RWPE1 (cell line): ENCODE measurements around the gene CD6.

ENCODE experiments used
- CTCF ChIA-PET: fragments of 350-600 bp; sonication (Branson Sonifier 250); formaldehyde crosslinking; extraction: SDS; loops from one replicate; lab custom pipeline; 2021; lab: Yijun Ruan, JAX
- POLR2A ChIA-PET: fragments of 400-600 bp; formaldehyde crosslinking; extraction: SDS; loops from one replicate; lab custom pipeline; 2020; ENCODE audit warnings: antibody characterized with exemption; ENCODE audit not compliant: low non-redundant PET; lab: Yijun Ruan, JAX
- DNase-seq: peaks from one replicate; pipeline ENCODE4 v3.0.0; 2012; ENCODE audit warnings: low spot score
- H3K27ac ChIP-seq: fragments of 450-650 bp; 2 replicates; pipeline ENCODE4 v1.5.1; 2017
- TF ChIP-seq, protein P1 (sequence below): fragments of 450-650 bp; conservative IDR thresholded peaks from 2 replicates; pipeline ENCODE4 v1.5.1; 2017; ENCODE audit warnings: low read depth, mild to moderate bottlenecking

The CD6 gene

DNA sequence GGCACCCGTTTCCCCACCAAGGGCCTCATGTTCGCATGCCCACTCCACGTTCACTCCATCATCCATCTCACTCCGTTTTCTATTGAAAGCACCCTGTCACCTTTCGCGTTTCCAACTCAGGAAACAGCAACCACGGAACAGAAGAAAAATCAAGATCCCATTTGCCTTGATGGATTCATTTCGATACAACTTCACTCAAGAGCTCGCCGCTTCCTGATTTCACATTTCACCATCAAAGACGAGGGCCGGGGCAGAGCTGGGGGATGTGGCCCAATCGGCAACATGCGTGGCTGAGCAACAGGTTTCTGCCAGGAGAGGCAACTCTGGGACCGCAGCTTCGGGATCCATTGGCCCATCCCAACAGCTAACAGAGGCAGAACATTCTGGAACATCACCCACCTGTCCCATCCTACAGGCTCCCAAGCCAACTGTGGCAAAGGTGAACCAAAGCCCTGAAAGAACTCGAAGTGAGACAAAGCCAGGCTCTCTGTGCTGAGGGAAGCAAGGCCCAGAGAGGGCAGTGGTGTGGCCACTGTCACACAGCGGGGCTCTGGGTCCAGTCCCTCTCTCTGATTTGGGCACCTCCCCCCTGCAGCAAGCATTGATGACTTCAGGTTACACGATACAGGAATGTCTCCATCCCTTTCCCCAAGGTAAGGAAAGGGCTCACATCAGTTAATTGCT is 94.6 kb downstream of the CD6 start:
- CTCF ChIA-PET = interaction anchor here (0.6 kb wide), 1 partner anchor 89 kb away, joined by 5 read pairs; no protein-coding TSS in a partner anchor
- DNase-seq = no peak
- H3K27ac ChIP-seq = no peak overlapping the region
- TF ChIP-seq, protein P1, sequence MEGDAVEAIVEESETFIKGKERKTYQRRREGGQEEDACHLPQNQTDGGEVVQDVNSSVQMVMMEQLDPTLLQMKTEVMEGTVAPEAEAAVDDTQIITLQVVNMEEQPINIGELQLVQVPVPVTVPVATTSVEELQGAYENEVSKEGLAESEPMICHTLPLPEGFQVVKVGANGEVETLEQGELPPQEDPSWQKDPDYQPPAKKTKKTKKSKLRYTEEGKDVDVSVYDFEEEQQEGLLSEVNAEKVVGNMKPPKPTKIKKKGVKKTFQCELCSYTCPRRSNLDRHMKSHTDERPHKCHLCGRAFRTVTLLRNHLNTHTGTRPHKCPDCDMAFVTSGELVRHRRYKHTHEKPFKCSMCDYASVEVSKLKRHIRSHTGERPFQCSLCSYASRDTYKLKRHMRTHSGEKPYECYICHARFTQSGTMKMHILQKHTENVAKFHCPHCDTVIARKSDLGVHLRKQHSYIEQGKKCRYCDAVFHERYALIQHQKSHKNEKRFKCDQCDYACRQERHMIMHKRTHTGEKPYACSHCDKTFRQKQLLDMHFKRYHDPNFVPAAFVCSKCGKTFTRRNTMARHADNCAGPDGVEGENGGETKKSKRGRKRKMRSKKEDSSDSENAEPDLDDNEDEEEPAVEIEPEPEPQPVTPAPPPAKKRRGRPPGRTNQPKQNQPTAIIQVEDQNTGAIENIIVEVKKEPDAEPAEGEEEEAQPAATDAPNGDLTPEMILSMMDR = no peak
- POLR2A ChIA-PET = no interaction called here

DNA sequence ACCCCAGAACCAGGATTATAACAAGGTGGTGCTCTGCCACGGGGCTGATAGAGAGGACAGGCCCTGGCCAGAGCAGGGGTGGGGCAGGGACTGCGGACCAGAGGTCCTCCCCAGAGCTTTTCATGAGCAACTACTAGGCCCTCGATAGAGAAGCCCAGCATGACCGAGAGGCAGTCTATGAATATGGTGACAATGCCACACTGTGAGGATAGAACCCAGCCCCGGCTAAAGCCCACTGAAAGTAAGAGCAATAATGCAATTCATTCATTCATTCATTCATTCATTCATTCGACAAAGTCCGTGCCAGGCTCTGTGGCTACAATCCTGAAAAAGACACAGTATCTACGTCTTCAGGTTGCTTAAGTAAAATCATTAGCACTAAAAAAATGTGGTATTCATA is 95.2 kb downstream of the CD6 start:
- no peak overlapping the region for H3K27ac ChIP-seq
- TF ChIP-seq, protein P1 = no peak
- CTCF ChIA-PET = no interaction called here
- POLR2A ChIA-PET = no interaction called here
- no peak for DNase-seq

DNA sequence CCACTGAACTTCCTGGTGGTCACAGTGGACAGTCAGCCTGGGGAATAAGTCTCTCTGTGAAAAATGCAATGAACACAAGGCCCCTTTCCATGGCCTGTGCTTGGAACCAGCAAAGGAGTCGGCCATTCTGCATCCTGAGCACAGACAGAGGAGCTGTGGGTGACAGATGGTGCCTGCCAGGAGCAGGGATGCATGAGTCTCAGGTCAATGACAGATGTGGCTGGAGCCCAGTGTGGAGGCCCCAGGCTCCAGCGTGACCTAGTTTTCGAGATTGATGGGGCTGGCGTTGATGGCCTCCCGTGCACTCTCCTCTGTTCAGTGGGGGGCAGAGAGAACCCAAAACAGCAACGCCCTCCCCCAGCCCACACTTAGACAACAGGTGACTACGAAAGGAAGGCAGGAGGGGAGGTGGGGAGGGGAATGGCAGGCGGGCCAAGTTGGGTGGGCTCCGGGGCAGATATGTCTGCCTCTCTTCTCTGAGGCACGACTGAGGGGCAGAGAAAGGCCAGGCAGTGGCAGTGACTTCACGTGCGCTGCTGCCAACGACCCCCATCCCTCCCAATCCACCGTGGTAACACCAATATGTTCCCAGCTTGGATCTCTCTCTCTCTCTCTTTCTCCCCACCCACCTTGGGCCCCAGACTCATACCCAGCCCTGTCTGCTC is 96.4 kb downstream of the CD6 start:
- ChIA-PET CTCF (no interaction called here), POLR2A (no interaction called here)
- no peak overlapping the region for H3K27ac ChIP-seq
- no peak for DNase-seq
- TF ChIP-seq, protein P1 = no peak

DNA sequence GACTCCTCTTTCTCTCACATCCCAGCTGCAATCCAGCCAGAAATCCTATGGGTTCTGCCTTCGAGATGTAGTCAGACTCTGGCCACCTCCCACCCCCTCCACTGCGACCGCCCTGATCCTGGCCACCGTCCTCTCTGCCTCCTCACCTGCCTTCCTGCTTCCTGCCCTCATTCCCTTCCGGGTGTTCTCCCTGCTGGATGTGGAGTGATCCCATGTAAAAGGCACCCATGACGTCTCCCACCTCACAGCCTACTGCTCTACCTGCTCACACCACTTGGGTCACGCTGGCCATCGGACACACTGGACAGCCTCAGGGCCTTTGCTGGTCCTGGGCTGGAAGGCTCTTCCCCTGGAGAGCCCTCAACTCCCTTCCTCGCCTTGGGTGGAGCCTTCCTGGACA is 97.1 kb downstream of the CD6 start:
- CTCF ChIA-PET = no interaction called here
- POLR2A ChIA-PET = no interaction called here
- TF ChIP-seq, protein P1 = no peak
- H3K27ac ChIP-seq = no peak overlapping the region
- DNase-seq = no peak

DNA sequence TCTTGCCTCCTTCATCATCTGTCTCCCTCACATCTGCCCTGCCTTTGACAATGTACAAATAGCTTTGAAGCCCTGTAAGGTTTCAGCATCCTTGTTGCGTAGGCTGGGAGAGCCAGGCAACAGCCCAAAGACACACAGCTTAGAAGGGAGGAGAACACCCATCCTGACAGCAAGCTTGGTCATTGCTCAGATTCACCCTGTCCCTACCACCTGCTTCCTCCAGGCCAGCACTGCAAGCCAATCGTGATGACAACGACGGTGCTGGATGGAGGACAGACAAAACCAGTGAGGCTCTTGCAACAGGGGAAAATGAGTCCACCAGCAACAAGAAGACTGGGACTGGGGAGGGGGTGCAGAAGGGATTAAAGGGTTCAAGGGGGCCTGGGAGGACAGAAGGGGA is 97.9 kb downstream of the CD6 start:
- no peak for DNase-seq
- TF ChIP-seq, protein P1 = no peak
- ChIA-PET POLR2A (no interaction called here), CTCF (no interaction called here)
- H3K27ac ChIP-seq = no peak overlapping the region
